Sigmoid colon (tissue), 7 donors: ENCODE results near the gene SCUBE1. TPM values are rescaled to one million over a fixed set of nuclear protein-coding genes. Genes with fewer than 3 reads are reported as not detected.

ENCODE experiments used
- DNase-seq: peaks from one replicate; pipeline ENCODE4 v3.0.0-alpha.2; 2019
- H3K27ac ChIP-seq, 4 donors: fragments of 200-600 bp; sonication (generic); one replicate each; pipeline ENCODE4 v1.5.1; 2016 to 2019; ENCODE audit warnings: mild to moderate bottlenecking in 1 of 4
- H3K27me3 ChIP-seq, 3 donors: fragments of 200-600 bp; sonication (generic); one replicate each; pipeline ENCODE4 v1.5.1; 2019; ENCODE audit warnings: mild to moderate bottlenecking in 1 of 3
- H3K36me3 ChIP-seq, 4 donors: fragments of 200-600 bp; sonication (generic); one replicate each; pipeline ENCODE4 v1.5.1; 2016 to 2019
- H3K4me1 ChIP-seq, 4 donors: fragments of 200-600 bp; sonication (generic); one replicate each; pipeline ENCODE4 v1.5.1; 2017 to 2019
- H3K4me3 ChIP-seq, 4 donors: fragments of 200-600 bp; sonication (generic); one replicate each; pipeline ENCODE4 v1.5.1; 2017 to 2019; ENCODE audit warnings: mild to moderate bottlenecking in 2 of 4, moderate library complexity in 1 of 4
- H3K9me3 ChIP-seq, 4 donors: fragments of 200-600 bp in 3 of 4; sonication (generic) in 3 of 4; one replicate each; pipeline versions ENCODE4 v1.5.1 to v1.6.1; 2013 to 2019
- CTCF ChIP-seq, 4 experiments: fragments of 450-650 bp in 3 of 4; fragments of 200-600 bp in 1 of 4; IDR thresholded peaks; one replicate each; pipeline ENCODE4 v1.5.1; 2016 to 2019; ENCODE audit warnings: antibody characterized with exemption in 4 of 4, mild to moderate bottlenecking in 3 of 4, moderate library complexity in 2 of 4
- EP300 ChIP-seq, 4 donors: sonication (generic); formaldehyde crosslinking; IDR thresholded peaks; one replicate each; pipeline ENCODE4 v1.6.1; 2017; ENCODE audit warnings: antibody characterized with exemption in 4 of 4
- POLR2A ChIP-seq, 2 donors: fragments of 450-650 bp; IDR thresholded peaks; one replicate each; pipeline ENCODE4 v1.6.1; 2016; ENCODE audit warnings: antibody characterized with exemption in 2 of 2, mild to moderate bottlenecking in 2 of 2, moderate library complexity in 2 of 2
- POLR2AphosphoS5 ChIP-seq, 4 donors: sonication (generic); formaldehyde crosslinking; IDR thresholded peaks; one replicate each; pipeline ENCODE4 v1.6.1; 2017; ENCODE audit warnings: antibody characterized with exemption in 4 of 4
- WGBS, 2 donors: extraction: QIAGEN DNeasy Blood & Tissue Kit; methylation state at CpG; one replicate each; pipeline ENCODE4 v1.1.7; 2013; 5-methylcytosine and 5-hydroxymethylcytosine counted together
- intact Hi-C: fragments of 100-400 bp; cut with DNase I; formaldehyde crosslinking; loops from one replicate; pipeline ENCODE4 v1.15.1; 2023
- polyA plus RNA-seq, 3 donors: library from polyadenylated mRNA; stranded (reverse); fragments of 200-250 nt; gene quantifications; one replicate each; pipeline ENCODE4 v1.2.3, GENCODE V29; 2013
- total RNA-seq, 4 donors: library from RNA; depleted of rRNA; stranded (reverse); fragments of >200 nt; gene quantifications; one replicate each; pipeline ENCODE4 v1.1.0, GENCODE V29; 2016
- donor health status: healthy with polysubstance abuse.
- donor health status: Bipolar disorder and iron deficiency.
- donor health status: healthy.

Gene SCUBE1
- total and polyA plus RNA-seq, 7 donors: 0.23 to 1.1 (median 0.55) TPM

- 56 to 80% methylated on average over 7 of the region's 7 CpGs for WGBS, 2 donors
- peak in 1 of 4 donors; percentile 57 for TF ChIP-seq POLR2AphosphoS5 (IDR thresholded peaks at IDR 0.05)
- TF ChIP-seq POLR2A (IDR thresholded peaks at IDR 0.05): no peak
- TF ChIP-seq CTCF (IDR thresholded peaks at IDR 0.05): no peak
- no peak for TF ChIP-seq EP300 (IDR thresholded peaks at IDR 0.05)
- H3K27ac ChIP-seq: no peak overlapping the region
- peaks cover 0 to 26% (median 3%) of the 10 kb centered on the region in 3 donors for H3K27me3 ChIP-seq
- intact Hi-C loops: no loop called here
- H3K4me1 ChIP-seq: peaks cover 0 to 10% (median 5%) of the 10 kb centered on the region in 4 donors
- no peak for DNase-seq
- H3K36me3 ChIP-seq: no peaks in the 10 kb centered on the region
- no peak overlapping the region for H3K4me3 ChIP-seq
- H3K9me3 ChIP-seq: no peaks in the 10 kb centered on the region
Observed at GRCh38 chr22:43239193-43239780, 103.9 kb downstream of the SCUBE1 start.

GRCh38 chr22:43238526-43239006 is 104.6 kb downstream of the SCUBE1 start:
- Histone ChIP-seq H3K4me1 (peaks cover 0 to 10% (median 5%) of the 10 kb centered on the region in 4 donors), H3K4me3 (no peak overlapping the region), H3K36me3 (no peaks in the 10 kb centered on the region), H3K9me3 (no peaks in the 10 kb centered on the region), H3K27me3 (peaks cover 0 to 26% (median 3%) of the 10 kb centered on the region in 3 donors), H3K27ac (no peak overlapping the region)
- WGBS, 2 donors: 72 to 81% methylated on average over 19 of the region's 19 CpGs
- DNase-seq: no peak
- intact Hi-C loops: no loop called here
- TF ChIP-seq POLR2A (IDR thresholded peaks at IDR 0.05): no peak
- TF ChIP-seq CTCF (IDR thresholded peaks at IDR 0.05): no peak
- no peak for TF ChIP-seq EP300 (IDR thresholded peaks at IDR 0.05)
- no peak for TF ChIP-seq POLR2AphosphoS5 (IDR thresholded peaks at IDR 0.05)

GRCh38 chr22:43237280-43237679 is 105.9 kb downstream of the SCUBE1 start:
- intact Hi-C loops: no loop called here
- H3K27me3 ChIP-seq: peaks cover 0 to 28% (median 3%) of the 10 kb centered on the region in 3 donors
- WGBS, 2 donors: 77 to 82% methylated on average over 9 of the region's 9 CpGs
- H3K36me3 ChIP-seq: no peaks in the 10 kb centered on the region
- H3K9me3 ChIP-seq: no peaks in the 10 kb centered on the region
- no peak overlapping the region for H3K27ac ChIP-seq
- peaks cover 0 to 10% (median 5%) of the 10 kb centered on the region in 4 donors for H3K4me1 ChIP-seq
- no peak for TF ChIP-seq POLR2AphosphoS5 (IDR thresholded peaks at IDR 0.05)
- TF ChIP-seq CTCF (IDR thresholded peaks at IDR 0.05): no peak
- no peak for TF ChIP-seq POLR2A (IDR thresholded peaks at IDR 0.05)
- no peak for TF ChIP-seq EP300 (IDR thresholded peaks at IDR 0.05)
- H3K4me3 ChIP-seq: no peak overlapping the region
- no peak for DNase-seq

- WGBS, 2 donors: 76 to 82% methylated on average over 14 of the region's 14 CpGs
- intact Hi-C loops: no loop called here
Observed at GRCh38 chr22:43236411-43237166, 106.6 kb downstream of the SCUBE1 start.

More at GRCh38 chr22:43236411-43237166, 106.6 kb downstream of the SCUBE1 start:
- Histone ChIP-seq H3K36me3 (no peaks in the 10 kb centered on the region), H3K4me3 (no peak overlapping the region), H3K4me1 (peaks cover 0 to 10% (median 5%) of the 10 kb centered on the region in 4 donors), H3K27me3 (peaks cover 3 to 31% (median 6%) of the 10 kb centered on the region in 3 donors), H3K27ac (no peak overlapping the region), H3K9me3 (no peaks in the 10 kb centered on the region)
- no peak for DNase-seq
- TF ChIP-seq CTCF (IDR thresholded peaks at IDR 0.05) (no peak), POLR2A (IDR thresholded peaks at IDR 0.05) (no peak), EP300 (IDR thresholded peaks at IDR 0.05) (no peak), POLR2AphosphoS5 (IDR thresholded peaks at IDR 0.05) (no peak)
